GM12892 (cell line): ENCODE results near the gene PARL.

Experiments
- POLR2A ChIP-seq: IDR thresholded peaks from 2 replicates; pipeline ENCODE4 v1.6.1; 2011; ENCODE audit warnings: low read depth, low read length, control low read depth
- POLR2AphosphoS5 ChIP-seq: IDR thresholded peaks from 2 replicates; pipeline ENCODE4 v1.6.1; 2011; ENCODE audit warnings: low read depth, low read length, control low read depth
- TAF1 ChIP-seq: IDR thresholded peaks from 2 replicates; pipeline ENCODE4 v1.6.1; 2011; ENCODE audit warnings: low read depth, mild to moderate bottlenecking, control low read depth, low read length, borderline replicate concordance

DNA sequence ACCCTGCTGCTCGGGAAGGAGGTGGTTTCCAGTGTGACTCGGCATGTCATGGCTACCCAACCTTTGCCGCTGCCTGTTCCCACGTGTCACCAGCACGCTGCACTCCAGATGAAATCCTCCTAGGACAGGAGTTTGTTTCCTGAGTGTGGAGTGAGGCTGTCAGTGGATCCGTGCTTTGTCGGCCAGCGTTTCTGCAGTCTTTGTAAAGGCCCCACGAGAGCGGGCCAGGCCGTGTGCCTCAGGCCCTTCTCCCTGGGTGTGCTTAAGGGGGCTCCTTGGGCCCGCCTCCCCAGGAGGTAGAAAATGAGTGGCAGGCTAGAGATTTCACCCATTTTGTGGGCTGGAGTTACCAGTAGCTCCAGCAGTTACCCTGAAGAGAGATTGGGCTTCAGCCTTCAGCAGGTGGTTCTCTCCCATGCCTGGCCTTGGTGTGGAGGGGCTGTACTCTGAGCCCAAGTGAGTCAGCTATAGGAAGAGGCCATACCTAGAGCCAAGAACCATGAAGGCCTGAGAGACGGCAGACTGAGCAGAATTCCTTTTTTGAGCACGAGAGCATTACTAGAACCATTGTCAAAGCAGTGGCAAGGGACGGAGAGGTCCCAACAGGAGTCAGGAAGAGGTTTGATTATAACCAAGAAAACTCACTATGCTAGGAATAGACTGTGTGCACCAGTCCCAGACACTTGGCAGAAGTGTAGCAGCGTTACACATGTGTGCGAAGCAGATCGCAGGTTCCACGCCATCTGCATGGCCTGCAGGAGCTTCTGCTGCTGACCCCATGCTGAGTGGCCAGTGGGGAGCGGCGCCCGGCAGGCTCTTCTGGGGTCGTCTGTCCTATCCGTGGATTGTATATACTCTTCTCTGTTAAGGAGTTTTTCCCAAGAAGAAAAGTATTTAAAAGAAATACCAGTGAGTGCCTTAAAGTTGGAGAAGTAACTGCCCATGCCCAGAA lies 73.8 kb downstream of the PARL start:
- TF ChIP-seq TAF1 (no peak), POLR2A (no peak), POLR2AphosphoS5 (no peak)
